SK-N-MC (cell line): Measurements from ENCODE around the gene GGCX.

Experiments
- EZH2 ChIP-seq: fragments of 200-600 bp; sonication (generic); IDR thresholded peaks from one replicate; pipeline ENCODE4 v1.6.1; 2017; ENCODE audit warnings: antibody characterized with exemption
- FOXP2 ChIP-seq: optimal IDR thresholded peaks from 2 replicates; pipeline ENCODE3; 2011; ENCODE audit warnings: mild to moderate bottlenecking, moderate library complexity; ENCODE audit not compliant: insufficient read depth; ENCODE audit errors: extremely low read length, control extremely low read depth
- POLR2AphosphoS5 ChIP-seq: IDR thresholded peaks from 2 replicates; pipeline ENCODE4 v1.6.1; 2012; ENCODE audit warnings: mild to moderate bottlenecking, low read depth, low read length, borderline replicate concordance

DNA sequence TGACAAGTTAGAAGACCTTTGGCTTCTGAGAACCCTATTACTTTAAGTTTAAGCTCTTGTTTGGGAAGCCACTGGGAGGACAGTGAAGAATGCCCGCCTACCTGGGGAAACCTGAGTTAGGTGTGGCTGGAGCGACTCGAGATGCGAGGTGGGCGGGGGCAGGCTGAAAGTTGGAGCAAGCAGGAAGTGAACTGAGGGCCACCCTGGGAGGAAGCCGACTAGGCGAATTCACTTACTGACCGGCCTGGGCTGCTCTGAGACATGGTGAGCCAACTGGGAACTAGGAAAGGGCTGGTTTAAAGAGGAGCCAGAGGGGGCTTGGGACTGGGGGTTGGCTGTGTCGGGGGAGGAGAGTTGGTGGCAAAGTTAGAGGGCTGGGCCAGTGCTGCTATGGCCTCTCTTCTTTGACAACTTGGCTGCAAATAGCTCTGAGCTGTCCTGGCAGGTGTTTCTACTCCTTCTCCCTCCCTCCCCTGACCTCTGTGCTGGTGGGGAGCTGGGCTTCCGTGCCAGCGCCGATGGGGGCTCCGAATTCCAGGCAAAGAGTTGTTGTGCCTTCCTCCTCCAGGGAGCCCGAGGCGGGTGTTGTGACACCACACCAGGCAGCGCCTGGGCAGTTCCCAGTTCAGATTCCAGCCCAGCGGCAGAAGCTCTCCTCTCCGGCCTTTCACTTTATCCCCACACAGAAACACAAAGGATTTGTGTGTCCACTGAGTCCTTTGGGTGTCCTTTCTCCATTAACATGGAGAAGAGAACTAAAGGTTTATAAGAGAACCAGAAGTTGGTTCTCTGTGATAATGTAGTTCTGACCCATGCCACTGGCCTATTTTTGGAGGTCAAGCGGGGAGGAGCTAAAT lies 16.3 kb upstream of the GGCX start, which contains the start of gene VAMP8:
- TF ChIP-seq EZH2: no peak
- no peak for TF ChIP-seq POLR2AphosphoS5
- no peak for TF ChIP-seq FOXP2
